Stimulated activated naive CD8-positive, alpha-beta T cell treated with anti-CD3 and anti-CD28 coated beads, Interleukin-15, amount 100 ng/mL, for 72 hours (primary cell): ENCODE measurements around the gene SINHCAF.

Experiments
- ATAC-seq: fragments of 150-1000 bp; cut with Tn5 transposase; 2 replicates; pipeline ENCODE4 v1.10.0; 2021; ENCODE audit warnings: mild to moderate bottlenecking, moderate library complexity
- DNase-seq, 2 donors: peaks; one replicate each; pipeline ENCODE4 v3.0.0; 2021 to 2022
- H3K27ac Mint-ChIP-seq, 2 donors: one replicate each; pipeline ENCODE4 v1.8.0; 2022; ENCODE audit warnings: mild to moderate bottlenecking in 2 of 2, mixed read lengths in 2 of 2, moderate library complexity in 2 of 2
- H3K27me3 Mint-ChIP-seq: one replicate; pipeline ENCODE4 v1.8.0; 2022; ENCODE audit warnings: mixed read lengths
- H3K4me1 Mint-ChIP-seq: one replicate; pipeline ENCODE4 v1.8.0; 2022; ENCODE audit warnings: mild to moderate bottlenecking, mixed read lengths
- H3K4me3 Mint-ChIP-seq, 2 donors: one replicate each; pipeline ENCODE4 v1.8.0; 2022; ENCODE audit warnings: mild to moderate bottlenecking in 2 of 2, mixed read lengths in 2 of 2, moderate library complexity in 1 of 2
- H3K9me3 Mint-ChIP-seq, 2 donors: one replicate each; pipeline ENCODE4 v1.8.0; 2022; ENCODE audit warnings: mixed read lengths in 2 of 2

The SINHCAF gene

GRCh38 chr12:31321186-31321896, 4.6 kb downstream of the SINHCAF start:
- H3K27ac Mint-ChIP-seq: peak overlapping the region; percentile 96 to 98
- no peak for DNase-seq
- peaks cover 67% of the 10 kb centered on the region for H3K4me1 Mint-ChIP-seq
- no peaks in the 10 kb centered on the region for H3K9me3 Mint-ChIP-seq
- H3K4me3 Mint-ChIP-seq: peak overlapping the region; percentile 88 to 90
- ATAC-seq: no peak
- no peaks in the 10 kb centered on the region for H3K27me3 Mint-ChIP-seq

GRCh38 chr12:31318657-31319269, 7.2 kb downstream of the SINHCAF start:
- H3K27me3 Mint-ChIP-seq: no peaks in the 10 kb centered on the region
- no peaks in the 10 kb centered on the region for H3K9me3 Mint-ChIP-seq
- peak overlapping the region; percentile 88 to 90 for H3K4me3 Mint-ChIP-seq
- peaks cover 75% of the 10 kb centered on the region for H3K4me1 Mint-ChIP-seq
- no peak for DNase-seq
- ATAC-seq: no peak
- peak overlapping the region in 1 of 2 donors; percentile 57 for H3K27ac Mint-ChIP-seq

- no peaks in the 10 kb centered on the region for H3K9me3 Mint-ChIP-seq
- peaks cover 72% of the 10 kb centered on the region for H3K4me1 Mint-ChIP-seq
- H3K27me3 Mint-ChIP-seq: no peaks in the 10 kb centered on the region
- H3K27ac Mint-ChIP-seq: peak overlapping the region in 1 of 2 donors; percentile 90
- DNase-seq (no peak), ATAC-seq (peak; percentile 47)
- peak overlapping the region; percentile 82 to 90 for H3K4me3 Mint-ChIP-seq
Measured at GRCh38 chr12:31317471-31318395, 8.2 kb downstream of the SINHCAF start.

- DNase-seq (no peak), ATAC-seq (no peak)
- no peaks in the 10 kb centered on the region for H3K9me3 Mint-ChIP-seq
- no peaks in the 10 kb centered on the region for H3K27me3 Mint-ChIP-seq
- H3K27ac Mint-ChIP-seq: peak overlapping the region; percentile 8 to 74
- H3K4me3 Mint-ChIP-seq: peak overlapping the region; percentile 82 to 90
- peaks cover 71% of the 10 kb centered on the region for H3K4me1 Mint-ChIP-seq
Measured at GRCh38 chr12:31316891-31317290, 9.1 kb downstream of the SINHCAF start.

- ATAC-seq (no peak), DNase-seq (no peak)
- Mint-ChIP-seq H3K4me1 (peaks cover 69% of the 10 kb centered on the region), H3K27me3 (no peaks in the 10 kb centered on the region), H3K27ac (no peak overlapping the region), H3K4me3 (peak overlapping the region in 1 of 2 donors; percentile 45), H3K9me3 (no peaks in the 10 kb centered on the region)
Measured at GRCh38 chr12:31315784-31316465, 10.0 kb downstream of the SINHCAF start.

- Mint-ChIP-seq H3K4me1 (peaks cover 65% of the 10 kb centered on the region), H3K4me3 (no peak overlapping the region)
- ATAC-seq: peak; percentile 36
Measured at GRCh38 chr12:31315044-31315715, 10.8 kb downstream of the SINHCAF start.

GRCh38 chr12:31312431-31312830, 13.5 kb downstream of the SINHCAF start:
- H3K27ac Mint-ChIP-seq: no peak overlapping the region
- peaks cover 56% of the 10 kb centered on the region for H3K4me1 Mint-ChIP-seq
- no peaks in the 10 kb centered on the region for H3K27me3 Mint-ChIP-seq
- no peak overlapping the region for H3K4me3 Mint-ChIP-seq
- H3K9me3 Mint-ChIP-seq: no peaks in the 10 kb centered on the region
- no peak for ATAC-seq
- DNase-seq: no peak

More at GRCh38 chr12:31315044-31315715, 10.8 kb downstream of the SINHCAF start:
- no peaks in the 10 kb centered on the region for H3K9me3 Mint-ChIP-seq
- DNase-seq: no peak
- peak overlapping the region in 1 of 2 donors; percentile 85 for H3K27ac Mint-ChIP-seq
- no peaks in the 10 kb centered on the region for H3K27me3 Mint-ChIP-seq

GRCh38 chr12:31311634-31312258, 14.2 kb downstream of the SINHCAF start:
- no peaks in the 10 kb centered on the region for H3K9me3 Mint-ChIP-seq
- H3K27ac Mint-ChIP-seq: no peak overlapping the region
- no peak overlapping the region for H3K4me3 Mint-ChIP-seq
- DNase-seq: no peak
- H3K4me1 Mint-ChIP-seq: peaks cover 56% of the 10 kb centered on the region
- no peak for ATAC-seq
- H3K27me3 Mint-ChIP-seq: no peaks in the 10 kb centered on the region

GRCh38 chr12:31310488-31310887, 15.5 kb downstream of the SINHCAF start:
- no peak overlapping the region for H3K4me3 Mint-ChIP-seq
- no peaks in the 10 kb centered on the region for H3K27me3 Mint-ChIP-seq
- H3K4me1 Mint-ChIP-seq: peaks cover 67% of the 10 kb centered on the region
- DNase-seq (no peak), ATAC-seq (no peak)
- H3K27ac Mint-ChIP-seq: no peak overlapping the region
- H3K9me3 Mint-ChIP-seq: no peaks in the 10 kb centered on the region

- DNase-seq (no peak), ATAC-seq (no peak)
- H3K27me3 Mint-ChIP-seq: no peaks in the 10 kb centered on the region
- H3K9me3 Mint-ChIP-seq: no peaks in the 10 kb centered on the region
- peaks cover 66% of the 10 kb centered on the region for H3K4me1 Mint-ChIP-seq
- H3K4me3 Mint-ChIP-seq: no peak overlapping the region
- H3K27ac Mint-ChIP-seq: peak overlapping the region in 1 of 2 donors; percentile 54
Measured at GRCh38 chr12:31309279-31309678, 16.7 kb downstream of the SINHCAF start.

- Mint-ChIP-seq H3K9me3 (no peaks in the 10 kb centered on the region), H3K4me1 (peaks cover 69% of the 10 kb centered on the region), H3K27me3 (no peaks in the 10 kb centered on the region), H3K27ac (no peak overlapping the region), H3K4me3 (no peak overlapping the region)
- ATAC-seq: no peak
- no peak for DNase-seq
Measured at GRCh38 chr12:31308116-31308515, 17.8 kb downstream of the SINHCAF start.

- Mint-ChIP-seq H3K27ac (no peak overlapping the region), H3K4me3 (no peak overlapping the region), H3K4me1 (peaks cover 73% of the 10 kb centered on the region), H3K27me3 (no peaks in the 10 kb centered on the region), H3K9me3 (no peaks in the 10 kb centered on the region)
- ATAC-seq (no peak), DNase-seq (no peak)
Measured at GRCh38 chr12:31306866-31307265, 19.1 kb downstream of the SINHCAF start.

- ATAC-seq: no peak
- Mint-ChIP-seq H3K4me1 (peaks cover 58% of the 10 kb centered on the region), H3K9me3 (no peaks in the 10 kb centered on the region), H3K4me3 (no peak overlapping the region), H3K27me3 (no peaks in the 10 kb centered on the region), H3K27ac (peak overlapping the region in 1 of 2 donors; percentile 75)
- DNase-seq: no peak
Measured at GRCh38 chr12:31303466-31303865, 22.5 kb downstream of the SINHCAF start.

- H3K4me1 Mint-ChIP-seq: peaks cover 45% of the 10 kb centered on the region
- H3K9me3 Mint-ChIP-seq: no peaks in the 10 kb centered on the region
- no peaks in the 10 kb centered on the region for H3K27me3 Mint-ChIP-seq
- DNase-seq: no peak
- no peak overlapping the region for H3K27ac Mint-ChIP-seq
- ATAC-seq: no peak
- H3K4me3 Mint-ChIP-seq: no peak overlapping the region
Measured at GRCh38 chr12:31301311-31301710, 24.6 kb downstream of the SINHCAF start.
